ENCODE data around the gene TIMP4.

The TIMP4 gene

DNA sequence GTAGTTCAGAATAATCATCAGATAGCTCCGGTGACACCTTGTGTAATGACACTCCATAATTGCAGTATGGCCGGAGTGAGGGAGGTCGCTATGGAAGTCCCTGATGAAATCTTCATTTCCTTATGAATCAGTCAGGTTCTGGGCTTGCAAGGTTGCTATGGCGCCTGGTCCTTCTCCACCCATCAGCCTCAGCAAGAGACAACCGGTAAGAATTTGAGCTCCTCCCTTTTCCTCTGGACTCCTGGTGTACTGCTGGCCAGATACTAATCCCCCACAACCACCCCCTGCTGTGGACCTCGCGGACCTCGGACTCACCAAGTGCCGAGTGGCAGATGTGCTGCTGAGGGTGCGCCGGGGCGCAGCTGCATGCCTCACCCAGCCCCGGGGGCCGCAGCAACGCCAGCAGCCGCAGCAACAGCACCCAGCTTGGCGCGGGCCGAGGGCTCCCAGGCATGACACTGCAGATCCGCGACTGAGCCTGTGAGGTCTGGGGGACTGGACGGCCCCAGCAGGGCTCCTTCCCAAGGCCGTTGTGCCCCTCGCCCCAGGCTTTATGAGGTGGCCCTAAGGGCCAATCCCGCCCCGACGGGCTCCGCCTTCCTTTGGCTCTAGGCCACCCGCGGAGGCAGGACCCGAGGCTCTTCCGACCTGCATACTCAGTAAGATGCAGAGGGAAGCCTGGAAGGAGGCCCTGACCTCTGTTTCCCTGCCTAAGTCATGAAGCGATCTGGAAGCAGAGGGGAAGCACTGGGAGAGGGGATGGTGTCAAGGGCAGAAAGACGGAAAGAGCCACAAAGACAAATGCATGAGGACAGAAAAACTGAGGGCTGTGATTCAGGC is at the start of gene TIMP4:
Gene TIMP4, minus strand, starts transcription at position 526 of the 840 bp plus-strand sequence. Its CDS starts 72 bp downstream, at position 454.
- in situ Hi-C loops (cut with HindIII; ENCODE audit: low sequenced_read_pairs), result no loop called here

DNA sequence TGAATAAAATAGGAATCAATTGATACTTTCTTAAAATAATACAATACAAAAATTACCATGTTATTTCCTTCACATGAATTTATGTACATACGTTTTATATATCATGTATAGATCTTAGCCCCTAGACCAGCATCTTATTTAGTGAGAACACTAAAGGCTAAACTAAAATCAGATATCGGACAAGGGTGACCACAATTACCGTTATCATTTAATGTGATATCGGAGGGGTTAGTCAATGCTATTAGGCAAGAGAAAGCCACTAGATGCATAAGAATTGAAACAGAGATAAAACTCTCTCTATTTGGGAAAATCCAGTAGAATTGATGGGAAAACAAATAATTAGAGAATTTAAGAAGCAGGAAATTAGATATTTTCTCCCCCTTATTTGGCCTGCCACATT is 46.5 kb upstream of the TIMP4 start:
- in situ Hi-C loops (cut with HindIII; ENCODE audit: low sequenced_read_pairs), result no loop called here

DNA sequence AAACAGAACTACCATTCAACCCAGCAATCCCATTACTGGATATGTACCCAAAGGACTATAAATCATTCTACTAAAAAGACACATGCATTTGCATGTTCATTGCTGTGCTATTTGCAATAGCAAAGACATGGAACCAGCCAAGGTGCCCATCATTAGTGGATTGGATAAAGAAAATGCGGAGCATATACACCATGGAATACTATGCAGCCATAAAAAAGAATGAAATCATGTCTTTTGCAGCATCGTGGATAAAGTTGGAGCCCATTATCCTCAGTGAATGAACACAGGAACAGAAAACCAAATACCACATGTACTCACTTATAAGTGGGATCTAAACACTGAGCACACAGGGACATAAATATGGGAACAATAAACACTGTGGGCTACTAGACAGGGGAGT is 43.1 kb upstream of the TIMP4 start:
- in situ Hi-C loops (cut with HindIII; ENCODE audit: low sequenced_read_pairs), result no loop called here

DNA sequence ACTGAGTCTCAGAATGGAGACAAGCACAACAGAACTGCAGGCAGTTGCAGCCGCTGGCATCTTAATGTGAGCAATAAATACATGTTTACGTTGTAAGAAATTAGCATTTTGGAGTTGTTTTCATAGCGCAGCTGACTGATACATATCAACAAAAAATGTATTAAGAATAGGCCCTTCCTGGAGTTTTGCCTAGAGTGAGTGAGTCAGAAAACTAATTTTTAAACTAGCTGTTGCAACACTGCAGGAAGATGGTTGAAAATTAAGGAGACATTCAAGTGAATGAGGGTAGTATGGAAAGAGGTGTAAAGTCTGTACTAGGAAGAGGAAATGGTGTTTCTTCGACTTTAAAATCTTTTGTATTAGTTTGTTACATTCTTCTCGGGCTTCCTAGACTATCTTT is 39.6 kb upstream of the TIMP4 start:
- in situ Hi-C loops (cut with HindIII; ENCODE audit: low sequenced_read_pairs), result no loop called here

DNA sequence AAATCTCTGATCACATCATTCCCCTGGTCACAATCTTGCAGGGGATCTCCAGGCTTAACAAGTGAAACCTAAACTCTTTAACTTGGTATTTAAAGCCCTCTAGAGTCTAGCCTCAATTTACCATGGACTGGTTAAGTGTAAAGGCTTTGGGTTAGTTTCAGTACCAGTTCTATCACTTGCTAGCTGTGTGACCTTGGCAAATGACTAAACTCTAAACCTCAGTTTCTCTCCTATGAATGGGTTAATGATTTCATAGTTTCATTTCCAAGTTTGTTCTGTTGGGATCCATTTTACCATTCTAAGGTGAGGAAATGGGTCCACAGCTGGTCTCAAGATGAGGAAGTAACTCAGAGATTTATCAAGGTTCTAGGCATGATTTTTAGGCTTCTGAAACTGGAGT is 38.8 kb upstream of the TIMP4 start:
- in situ Hi-C loops (cut with HindIII; ENCODE audit: low sequenced_read_pairs), result no loop called here

DNA sequence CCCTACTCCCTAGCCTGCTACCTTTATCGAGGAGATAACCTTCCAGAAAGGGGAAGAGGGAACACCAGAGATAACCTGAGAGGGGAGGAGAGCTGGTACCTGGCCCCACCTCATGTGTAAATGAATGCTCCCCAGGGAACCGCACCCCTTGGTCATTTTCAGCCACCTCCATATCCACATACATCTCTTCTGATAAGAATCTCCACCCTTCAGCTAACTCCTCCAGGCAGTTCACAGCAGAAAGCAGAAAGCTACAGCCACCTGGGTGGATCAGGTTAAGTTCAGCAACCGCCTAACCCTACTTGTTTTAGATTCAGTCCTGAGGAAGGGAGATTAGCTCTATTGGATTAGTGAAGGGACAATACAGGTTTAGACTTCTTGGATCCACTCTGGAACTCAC is 38.0 kb upstream of the TIMP4 start:
- in situ Hi-C loops (cut with HindIII; ENCODE audit: low sequenced_read_pairs), result no loop called here

DNA sequence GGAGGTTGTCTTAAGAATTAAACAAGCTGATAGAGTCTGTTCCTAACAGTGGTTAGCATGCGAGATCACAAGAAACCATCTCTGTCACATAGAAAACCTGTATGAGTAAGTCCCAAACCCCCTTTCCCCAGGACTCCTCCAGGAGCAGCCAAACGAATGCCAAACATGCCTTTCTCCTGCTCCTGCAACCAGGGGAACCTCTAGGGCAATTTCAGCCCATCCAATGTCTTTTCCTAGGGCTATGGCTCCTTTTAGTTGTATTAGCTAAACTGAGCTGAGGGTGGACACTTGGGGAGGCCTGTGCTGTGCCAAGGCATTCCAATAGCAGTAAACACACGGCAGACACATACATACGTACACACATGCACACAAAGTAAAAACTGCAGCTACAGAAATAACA is 36.5 kb upstream of the TIMP4 start:
- in situ Hi-C loops (cut with HindIII; ENCODE audit: low sequenced_read_pairs), result no loop called here

DNA sequence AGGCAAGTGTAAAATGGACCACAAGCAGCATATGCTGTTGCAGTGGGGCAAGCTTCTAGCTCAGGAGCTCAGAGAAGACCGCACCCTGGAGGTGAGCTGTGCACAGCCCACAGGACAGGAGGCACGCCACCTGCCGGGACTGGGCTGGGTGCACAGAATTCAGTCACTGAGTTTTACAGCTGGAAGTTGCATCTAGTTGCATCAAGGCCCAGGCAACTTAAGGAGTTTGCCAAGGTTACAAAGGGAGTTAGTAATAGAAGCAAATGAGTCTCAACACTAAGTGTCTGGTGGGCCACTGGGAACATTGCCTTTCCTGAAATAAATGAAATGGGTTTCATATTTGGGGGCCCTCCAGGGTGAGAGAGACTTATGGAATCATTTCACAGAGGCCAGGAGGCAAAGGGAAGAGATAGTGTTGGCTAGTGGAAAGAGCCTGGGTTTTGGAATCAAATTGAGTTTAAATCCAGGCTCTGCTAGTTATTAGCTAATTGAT is 36.0 kb upstream of the TIMP4 start:
- in situ Hi-C loops (cut with HindIII; ENCODE audit: low sequenced_read_pairs), result no loop called here

DNA sequence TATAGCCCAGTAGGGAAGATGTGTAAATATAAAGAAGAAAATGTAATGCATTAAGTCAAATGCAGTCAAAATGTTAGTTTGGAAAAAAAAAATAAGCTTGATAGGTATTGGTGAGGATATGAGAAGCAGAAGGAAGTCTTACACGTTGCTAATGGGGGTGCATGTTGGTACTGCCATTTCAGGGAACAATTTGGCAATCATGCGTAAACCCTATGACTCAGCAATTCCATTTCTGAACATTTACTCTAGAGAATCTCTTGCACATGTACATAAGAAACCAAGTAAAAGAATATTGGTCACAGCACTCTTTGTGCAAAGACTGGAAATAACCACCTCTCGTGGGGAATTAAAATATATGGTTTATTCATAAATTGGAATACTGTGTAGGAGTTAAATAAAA is 35.5 kb upstream of the TIMP4 start:
- in situ Hi-C loops (cut with HindIII; ENCODE audit: low sequenced_read_pairs), result no loop called here

DNA sequence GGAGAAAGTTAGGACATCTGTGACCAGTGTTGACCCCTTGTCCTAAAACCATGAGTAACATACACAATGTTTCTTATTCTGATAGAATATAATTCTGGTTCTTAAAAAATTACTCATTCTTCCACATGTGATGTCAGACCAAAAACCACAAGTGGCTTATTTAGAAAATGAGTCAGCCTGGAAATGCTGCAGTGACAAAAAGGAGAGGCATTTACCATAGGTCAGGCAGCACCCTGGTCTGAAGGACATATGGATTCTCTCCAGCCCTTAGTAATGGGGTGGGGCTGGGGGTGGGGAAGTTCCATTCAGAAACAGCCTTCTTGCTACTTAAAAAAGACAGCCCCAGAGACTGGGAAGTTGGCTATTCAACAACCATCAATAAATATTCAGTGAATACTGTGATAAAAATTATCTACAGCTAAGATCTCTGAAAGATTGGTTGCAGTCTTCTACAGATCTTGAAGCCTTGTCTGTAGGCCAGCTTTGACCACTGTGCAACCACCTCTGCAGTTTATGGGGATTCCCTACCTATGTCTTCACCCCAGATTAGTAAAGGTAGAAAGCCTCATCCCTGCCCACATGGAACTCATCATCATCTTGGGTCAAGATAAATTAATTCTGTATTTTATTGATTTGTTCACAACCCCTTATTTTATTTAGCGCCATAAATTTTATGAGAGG is 34.9 kb upstream of the TIMP4 start:
- in situ Hi-C loops (cut with HindIII; ENCODE audit: low sequenced_read_pairs), result no loop called here

DNA sequence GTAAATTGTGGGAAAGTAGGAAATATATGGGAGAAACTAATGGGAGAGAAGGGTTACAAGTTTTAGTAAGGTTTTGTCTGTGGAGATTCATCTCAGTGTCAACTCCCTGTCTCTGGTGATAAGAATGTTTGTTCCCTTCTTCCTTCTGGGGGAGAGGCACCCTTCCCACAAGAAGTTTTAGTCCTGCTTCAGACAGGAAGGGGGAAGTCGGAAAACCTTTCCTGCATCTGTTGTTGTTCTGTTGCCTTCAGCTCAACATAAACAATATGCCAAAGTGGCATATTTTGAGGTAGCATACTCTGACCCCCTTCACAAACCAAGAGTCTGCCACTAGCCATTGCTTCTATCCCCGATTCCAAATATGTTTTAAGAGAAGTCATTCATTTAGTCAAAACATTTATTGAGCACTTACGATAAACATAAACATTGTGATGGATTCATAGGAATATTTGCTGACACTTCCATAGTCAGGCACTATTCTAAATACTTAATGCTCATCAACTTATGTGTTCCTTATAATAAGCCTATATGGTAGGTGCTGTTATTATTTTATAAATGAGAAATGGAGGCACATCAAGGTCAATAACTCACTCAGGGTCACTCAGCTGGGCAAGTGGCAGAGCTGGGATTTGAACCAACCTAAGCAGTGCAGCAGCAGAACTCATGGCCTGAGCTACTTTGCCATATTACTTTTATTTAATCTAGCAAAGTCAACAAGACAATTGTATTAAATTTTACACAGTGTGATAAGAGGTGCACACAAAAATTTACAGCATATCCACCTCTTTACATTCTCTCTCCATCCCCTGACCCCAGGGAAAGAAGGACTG is 34.2 kb upstream of the TIMP4 start:
- in situ Hi-C loops (cut with HindIII; ENCODE audit: low sequenced_read_pairs), result no loop called here

DNA sequence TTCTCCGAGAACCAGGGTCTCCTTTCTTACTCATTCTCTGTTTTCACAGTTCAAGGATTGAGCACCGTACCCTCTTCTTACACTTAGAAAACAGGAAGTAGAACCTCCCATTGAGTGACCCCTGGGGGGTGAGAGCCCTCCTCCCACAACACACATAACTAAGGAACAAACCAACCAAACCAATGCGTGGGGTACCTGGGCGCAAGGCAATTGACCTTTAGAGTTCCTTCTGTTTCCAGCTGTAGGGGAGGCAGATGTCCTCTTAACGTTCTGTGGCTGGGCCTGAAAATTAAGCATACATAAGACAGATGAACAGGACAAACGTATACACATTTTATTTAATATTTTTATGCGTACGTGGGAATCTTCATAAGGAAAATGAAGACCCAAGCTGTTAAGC is 33.5 kb upstream of the TIMP4 start:
- in situ Hi-C loops (cut with HindIII; ENCODE audit: low sequenced_read_pairs), result no loop called here

DNA sequence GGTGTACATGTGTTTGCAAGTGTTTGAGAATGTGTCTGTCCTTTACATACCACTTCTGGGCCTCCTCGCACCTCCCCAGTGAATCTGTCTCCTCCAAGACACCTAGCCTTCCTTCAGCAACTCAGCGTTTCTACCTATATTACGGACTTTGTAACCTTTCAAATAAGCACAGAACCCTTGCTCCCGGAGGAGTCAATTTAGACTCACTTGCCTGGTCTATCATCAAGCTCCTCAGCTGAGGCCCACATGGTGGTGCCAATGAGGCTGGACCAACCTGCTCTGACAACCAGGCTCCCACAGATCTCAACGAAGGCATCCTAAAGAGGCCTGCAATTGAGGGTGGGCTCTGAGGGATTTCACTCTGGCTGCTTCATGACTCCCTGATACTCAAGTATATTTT is 32.8 kb upstream of the TIMP4 start:
- in situ Hi-C loops (cut with HindIII; ENCODE audit: low sequenced_read_pairs), result no loop called here

DNA sequence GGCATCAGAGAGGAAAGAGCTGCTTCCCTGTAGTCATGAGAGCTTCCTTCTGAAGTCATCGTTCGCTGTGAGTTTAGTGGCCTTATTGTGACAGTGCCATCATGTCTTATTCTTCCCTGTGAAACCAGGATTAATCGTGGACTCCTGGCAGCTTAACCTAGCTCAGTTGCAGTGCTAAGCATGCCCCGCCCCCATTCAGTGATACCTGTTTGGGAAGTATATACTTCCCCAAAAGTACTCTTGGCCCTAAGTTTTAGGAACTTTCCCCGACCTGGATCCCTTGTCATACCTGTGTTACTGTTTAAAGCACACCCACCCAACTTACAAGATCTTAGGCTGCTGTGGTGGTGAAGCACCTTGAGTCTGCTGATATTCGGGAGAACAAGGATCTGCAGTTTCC is 32.1 kb upstream of the TIMP4 start:
- in situ Hi-C loops (cut with HindIII; ENCODE audit: low sequenced_read_pairs), result no loop called here

DNA sequence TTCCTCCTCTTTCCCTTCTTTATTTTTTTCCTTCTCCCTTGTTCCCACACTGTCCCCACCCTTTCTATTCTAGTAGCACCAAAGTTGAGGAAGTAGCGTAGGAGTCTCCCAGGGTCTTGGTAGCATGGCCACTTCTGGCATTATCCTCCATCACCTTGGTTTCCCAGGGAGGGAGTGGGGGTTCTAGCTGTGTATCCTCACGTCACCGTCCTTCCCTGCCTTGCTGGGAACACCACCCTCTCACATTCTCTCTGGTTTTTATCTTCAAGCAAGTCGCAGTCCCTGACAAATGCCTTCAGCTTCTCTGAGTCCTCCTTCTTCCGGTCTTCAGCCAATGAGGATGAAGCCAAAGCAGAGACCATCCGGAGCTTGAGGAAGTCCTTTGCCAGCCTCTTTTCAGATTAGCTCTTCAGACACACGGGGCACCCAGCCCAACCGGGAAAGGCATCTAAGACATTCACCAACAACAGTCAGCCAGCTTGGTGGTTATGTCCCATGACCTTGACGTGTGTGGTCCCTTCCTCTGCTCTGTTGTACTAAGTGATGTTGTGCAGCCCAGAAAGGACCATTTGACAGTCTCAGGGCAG is 31.6 kb upstream of the TIMP4 start:
- in situ Hi-C loops (cut with HindIII; ENCODE audit: low sequenced_read_pairs), result no loop called here

DNA sequence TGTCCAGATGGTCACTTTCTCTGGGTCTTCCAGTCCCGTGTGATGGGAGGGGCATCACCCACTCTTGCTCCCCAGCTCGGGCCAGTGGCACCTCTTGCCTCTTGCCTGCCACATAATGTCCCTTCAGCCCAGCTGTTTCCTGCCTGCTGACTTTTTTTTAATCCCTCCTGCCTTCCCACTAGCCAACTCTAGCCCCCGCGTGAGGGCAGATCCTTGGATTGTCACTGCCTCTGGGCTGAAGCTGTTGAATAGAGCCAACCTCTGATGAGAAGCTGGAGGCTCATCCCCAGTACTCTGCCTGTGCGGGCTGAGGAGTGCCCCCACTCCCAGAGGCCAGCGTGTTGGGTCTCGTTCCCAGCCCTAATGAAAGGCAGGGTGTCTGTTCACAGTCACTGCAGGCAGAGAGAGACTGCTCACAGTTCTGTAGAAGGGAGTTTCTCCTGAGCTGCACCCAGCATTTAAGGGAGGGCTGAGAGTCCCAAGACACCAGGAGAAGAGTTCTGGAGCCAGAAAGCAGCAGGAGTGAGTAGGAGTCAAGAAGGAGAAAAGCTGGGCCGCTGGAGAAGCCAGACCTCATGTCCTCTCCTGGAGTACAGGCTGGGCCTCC is 30.1 kb upstream of the TIMP4 start:
- in situ Hi-C loops (cut with HindIII; ENCODE audit: low sequenced_read_pairs), result no loop called here

DNA sequence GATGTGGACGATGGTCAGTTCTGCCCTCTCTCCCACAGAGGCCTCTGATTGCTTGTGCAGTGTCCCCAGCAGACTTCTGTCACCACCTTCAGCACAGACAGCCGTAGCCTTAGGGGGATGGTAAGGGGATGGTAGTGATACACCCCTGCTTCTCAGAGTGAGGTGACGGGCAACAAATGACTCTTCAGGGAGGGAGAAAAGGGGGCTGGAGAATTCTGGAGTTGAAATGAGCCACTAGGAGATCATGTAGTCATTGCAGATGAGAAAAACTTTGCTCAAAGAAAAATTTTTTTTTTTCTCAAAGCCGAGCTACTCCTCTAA is 29.6 kb upstream of the TIMP4 start:
- in situ Hi-C loops (cut with HindIII; ENCODE audit: low sequenced_read_pairs), result no loop called here

DNA sequence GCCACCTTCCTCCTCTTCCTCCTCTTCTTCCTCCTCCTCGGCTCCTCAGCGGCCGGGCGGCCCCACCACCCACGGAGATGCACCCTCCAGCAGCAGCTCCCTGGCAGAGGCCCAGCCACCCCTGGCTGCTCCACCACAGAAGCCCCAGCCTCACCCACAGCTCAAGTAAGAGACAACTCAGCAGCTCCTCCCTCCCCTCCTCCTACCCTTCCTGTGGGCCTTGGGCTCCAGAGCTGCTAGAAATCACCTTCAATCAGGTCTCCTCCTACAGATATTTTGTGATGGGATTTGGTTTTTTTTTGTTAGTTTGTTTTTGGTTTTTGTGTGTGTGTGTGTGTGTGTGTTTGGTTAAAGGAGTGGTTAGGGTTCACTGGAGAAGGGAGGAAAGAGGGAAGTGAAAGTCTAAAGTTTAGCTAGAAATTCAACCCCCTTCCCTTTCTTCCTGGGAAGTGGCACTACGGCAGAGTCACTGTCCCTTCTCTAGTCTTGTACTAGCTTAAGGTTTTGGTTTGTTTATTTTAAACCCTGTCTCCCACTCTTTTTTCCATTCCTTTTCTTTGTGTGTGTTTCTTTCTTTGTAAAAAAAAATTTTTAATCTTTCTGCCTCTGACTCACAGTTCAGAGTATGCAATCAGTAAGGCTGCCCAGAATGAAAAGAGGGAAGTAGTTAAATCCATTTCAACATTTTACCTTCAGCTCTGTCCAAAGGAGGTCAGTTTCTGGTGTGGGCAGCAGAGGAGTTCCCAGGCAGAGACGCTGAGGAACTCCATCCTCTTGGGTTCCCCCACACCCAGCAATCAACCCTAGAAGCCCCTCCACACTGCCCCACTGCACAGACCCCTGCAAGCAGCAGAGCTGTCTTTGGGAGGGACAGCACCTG is 29.0 kb upstream of the TIMP4 start:
- in situ Hi-C loops (cut with HindIII; ENCODE audit: low sequenced_read_pairs), result no loop called here

DNA sequence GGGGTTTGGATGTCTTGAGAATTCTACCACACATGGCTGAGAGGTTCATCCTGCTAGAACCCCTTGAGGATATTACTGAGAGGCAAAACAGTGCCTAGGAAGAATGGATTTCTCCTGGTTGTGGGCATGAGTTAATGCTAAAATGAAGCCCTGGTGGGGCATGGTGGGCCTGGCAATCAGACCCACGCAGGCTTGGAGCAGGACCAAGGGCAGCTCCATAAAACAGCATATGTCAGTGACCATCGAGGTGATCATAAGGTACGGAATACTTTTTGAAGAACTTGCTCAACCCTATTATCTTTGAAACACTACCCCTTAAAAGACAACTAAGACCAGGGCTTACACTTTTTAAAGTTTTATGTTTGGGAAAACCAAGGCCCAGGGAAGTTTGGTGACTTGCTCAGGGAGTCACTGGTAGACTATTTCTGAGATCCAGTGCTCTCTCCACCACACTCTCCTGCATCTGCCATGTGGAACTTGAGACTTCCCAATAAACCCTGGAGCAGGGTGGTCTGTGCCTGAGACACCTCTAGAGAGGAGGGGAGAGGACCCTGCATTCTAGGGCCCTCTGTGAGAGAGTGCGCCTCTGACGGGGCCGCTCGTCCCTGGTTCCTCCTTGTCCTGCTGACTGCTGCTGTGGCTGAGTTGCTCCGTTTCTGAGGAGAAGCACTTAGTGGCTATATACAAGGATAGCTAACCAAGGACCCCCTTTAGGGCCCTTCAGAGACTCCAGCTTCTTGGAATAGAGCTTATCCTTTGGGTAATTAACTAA is 28.0 kb upstream of the TIMP4 start:
- in situ Hi-C loops (cut with HindIII; ENCODE audit: low sequenced_read_pairs), result no loop called here
